ENCODE results near the gene CCND3.
"Not testable (repeated sequence)": the region's sequence is repeated elsewhere in the genome, so short reads cannot be mapped to it uniquely, and the experiment has no call there.

Gene CCND3

DNA sequence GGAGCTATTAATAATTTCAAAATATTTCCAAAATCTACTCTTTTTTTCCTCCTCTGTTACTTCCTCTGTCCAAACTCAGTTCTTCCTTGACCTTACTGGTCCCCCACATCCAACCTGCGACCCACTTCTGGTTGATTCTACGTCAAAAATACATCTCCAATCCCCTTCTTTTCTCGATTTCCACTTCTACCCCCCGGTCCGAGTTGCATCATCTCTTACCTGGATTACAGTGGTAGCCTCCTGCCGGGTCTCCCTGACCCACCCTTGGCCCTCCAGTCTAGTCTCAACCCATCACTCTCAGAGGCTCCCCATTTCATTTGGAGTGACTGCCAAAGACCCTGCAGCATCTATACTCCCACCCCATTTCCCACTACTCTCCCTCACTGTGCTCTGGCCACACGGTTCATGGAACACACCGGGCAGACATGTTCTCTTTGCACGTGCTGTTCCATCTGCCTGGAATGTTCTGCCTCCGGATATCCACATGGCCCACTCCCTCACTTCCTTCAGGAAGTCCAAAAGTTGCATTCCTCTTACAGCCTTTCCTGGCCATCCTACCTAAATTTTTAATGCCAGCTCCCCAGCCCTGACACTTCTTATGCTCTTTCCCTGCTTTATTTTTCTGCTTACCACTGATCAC is 6.1 kb upstream of the CCND3 start:
- no peak for DNase-seq

DNA sequence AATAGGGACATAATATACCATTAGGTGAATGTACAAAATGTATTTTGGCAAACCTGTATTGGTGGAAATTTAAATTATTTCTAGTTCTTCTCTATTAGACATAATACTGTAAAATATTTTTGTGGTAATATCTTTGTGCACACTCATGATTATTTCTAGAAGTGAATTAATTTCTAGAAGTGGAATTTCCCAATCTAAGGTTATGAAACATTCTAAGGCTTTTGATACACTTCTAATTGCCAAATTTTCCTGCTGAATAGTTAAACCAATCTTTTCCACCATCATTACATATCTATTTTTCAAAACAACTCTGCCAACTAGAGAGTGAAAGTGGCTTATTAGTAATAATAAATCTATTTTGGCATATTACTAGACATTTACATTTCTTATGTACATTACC is 1.8 kb upstream of the CCND3 start:
- no peak for DNase-seq

DNA sequence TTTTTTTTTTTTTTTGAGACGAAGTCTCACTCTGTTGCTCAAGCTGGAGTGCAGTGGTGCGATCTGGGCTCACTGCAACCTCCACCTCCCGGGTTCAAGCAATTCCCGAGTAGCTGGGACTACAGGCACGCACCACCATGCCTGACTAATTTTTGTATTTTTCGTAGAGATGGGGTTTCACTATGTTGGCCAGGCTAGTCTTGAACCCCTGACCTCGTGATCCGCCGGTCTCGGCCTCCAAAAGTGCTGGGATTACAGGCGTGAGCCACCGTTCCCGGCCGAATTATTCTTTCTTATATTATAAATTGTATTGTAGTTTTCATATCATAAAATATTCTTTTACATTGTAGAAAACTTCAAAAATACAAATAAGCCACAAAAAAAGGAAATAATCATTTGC is 1.3 kb upstream of the CCND3 start:
- not testable (repeated sequence) for DNase-seq

DNA sequence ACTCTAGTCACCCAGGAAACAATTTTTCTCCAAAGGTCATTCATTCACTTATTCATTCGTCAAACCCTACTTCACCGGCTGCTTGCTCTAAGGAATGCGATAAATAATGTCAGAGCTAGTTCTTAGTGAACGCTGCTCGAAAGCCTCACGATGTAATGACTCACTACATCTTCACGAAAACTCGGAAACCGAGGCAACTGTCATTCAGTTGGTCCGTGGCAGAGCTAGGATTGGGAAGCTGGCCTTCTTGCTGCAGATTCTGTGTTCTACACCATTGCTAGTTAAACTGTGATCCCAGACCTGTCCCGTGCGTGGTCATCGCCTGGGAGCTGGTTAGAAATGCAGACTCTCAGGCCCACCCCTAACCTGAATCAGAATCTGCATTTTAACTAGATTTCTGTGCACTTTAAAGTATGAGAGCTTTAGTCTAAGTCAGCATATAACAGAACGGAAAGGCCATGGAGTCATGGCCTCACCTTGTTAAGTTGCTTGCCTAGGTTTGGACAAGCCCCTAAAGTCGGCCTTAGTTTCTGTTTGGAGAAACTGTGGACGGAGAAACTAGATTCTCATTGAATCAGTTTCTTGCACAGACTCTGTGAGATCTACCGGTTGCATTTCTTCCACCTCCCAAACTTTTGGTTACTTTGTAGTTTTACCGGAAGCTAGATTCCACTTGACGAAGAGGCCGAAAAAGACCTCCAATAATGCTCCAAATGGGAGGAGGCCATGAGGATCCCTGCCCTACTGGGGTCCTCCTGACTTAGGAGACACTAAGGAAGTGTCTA is 651 bp upstream of the CCND3 start:
- DNase-seq: no peak

DNA sequence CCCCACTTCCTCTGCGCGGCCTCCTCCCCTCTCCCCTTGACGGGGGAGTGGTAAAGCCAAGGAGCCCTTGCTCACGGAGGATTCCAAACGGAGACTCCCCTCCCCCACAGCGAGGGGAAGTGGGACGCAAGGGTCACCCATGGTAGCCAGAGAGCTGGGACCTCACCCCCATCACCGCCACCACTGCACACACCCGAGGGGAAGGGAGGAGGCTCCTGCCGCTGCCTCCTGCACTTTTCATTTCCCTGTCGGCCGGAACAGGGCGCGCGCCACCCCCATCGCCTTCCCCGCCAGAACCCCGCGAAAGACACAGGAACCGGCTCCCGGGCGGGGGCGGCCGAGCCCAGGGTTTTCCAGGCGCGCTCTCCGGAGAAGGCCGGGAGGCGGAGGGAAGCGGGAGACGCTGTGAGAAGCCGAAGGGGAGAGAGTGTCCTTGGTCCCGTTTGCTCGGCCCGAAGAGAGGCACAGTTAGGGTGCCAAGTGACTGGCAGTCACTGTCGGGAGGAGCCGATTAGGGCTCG is 789 bp downstream of the CCND3 start:
- DNase-seq: peak; percentile 68

DNA sequence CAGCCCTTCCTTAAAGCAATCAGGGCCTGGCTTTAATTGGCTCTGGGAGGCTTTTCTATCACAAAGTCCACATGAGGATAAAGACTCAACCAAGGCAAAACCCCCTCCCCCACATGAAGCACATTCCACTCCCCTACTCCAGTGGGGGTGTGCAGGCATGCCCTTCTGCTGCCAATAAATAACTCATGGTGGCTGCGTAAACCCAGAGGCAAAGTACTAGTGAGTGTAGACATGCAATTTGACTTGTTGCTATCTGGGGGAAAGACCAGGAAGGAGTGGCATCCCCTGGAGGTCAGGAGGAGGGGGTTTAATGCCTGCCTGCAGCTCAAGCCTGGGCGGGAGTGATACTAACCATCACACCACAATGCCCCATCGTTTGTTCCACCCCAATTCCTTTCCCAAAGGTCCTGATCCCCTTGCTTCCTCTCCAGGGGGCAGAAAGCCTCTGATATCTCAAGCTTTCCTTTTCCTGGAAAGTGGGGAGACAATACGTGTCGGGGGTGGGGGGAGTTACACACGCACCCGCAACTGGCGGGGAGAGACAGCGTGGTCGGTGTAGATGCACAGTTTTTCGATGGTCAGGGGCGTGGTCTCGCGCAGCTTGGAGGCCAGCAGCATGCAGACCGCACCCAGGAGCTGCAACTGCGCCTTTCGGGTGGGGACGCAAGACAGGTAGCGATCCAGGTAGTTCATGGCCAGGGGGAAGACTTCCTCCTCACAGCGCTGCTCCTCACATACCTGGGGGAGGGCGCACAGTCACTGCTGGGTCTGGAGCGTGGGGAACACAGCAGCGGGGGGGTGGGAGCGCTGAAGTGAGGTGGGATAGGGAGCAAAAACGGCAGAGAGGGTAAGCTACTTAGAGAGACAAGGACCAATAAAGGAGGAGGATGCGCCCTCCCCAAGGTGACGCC is 1.5 kb downstream of the CCND3 start:
- peak; percentile 68 for DNase-seq

DNA sequence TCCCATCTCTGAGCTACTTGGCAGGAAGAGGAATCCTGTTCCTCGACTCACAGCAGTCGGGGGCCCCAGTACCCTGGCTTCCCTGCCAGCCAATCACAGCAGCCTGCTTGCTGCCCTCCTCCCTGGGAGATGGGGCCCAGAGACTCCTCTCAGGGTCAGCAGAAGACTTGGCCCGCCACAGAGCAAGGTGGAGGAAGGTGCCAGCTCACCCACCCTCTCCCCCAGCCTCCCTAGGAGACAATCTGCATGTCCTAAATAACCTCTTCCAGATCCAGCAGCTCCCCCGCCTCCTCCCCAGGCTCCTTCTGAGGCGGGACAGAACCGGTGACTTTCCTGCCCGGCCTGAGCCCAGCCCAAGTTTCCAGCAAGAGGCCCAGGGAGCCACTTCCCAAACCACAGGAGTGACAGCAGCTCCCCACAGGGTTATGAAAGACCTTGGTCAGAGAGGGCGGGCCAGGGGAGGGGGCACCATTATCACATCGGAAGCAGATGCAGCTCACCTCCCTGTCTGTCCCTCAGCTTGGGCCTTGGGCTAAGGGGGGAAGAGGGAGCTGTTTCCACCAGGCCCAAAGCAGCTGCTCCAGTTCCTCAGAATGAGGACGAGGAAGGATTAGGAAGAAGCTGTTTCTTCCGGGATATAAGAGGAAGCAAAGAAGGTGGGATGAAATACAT is 2.3 kb downstream of the CCND3 start:
- peak; percentile 61 for DNase-seq

DNA sequence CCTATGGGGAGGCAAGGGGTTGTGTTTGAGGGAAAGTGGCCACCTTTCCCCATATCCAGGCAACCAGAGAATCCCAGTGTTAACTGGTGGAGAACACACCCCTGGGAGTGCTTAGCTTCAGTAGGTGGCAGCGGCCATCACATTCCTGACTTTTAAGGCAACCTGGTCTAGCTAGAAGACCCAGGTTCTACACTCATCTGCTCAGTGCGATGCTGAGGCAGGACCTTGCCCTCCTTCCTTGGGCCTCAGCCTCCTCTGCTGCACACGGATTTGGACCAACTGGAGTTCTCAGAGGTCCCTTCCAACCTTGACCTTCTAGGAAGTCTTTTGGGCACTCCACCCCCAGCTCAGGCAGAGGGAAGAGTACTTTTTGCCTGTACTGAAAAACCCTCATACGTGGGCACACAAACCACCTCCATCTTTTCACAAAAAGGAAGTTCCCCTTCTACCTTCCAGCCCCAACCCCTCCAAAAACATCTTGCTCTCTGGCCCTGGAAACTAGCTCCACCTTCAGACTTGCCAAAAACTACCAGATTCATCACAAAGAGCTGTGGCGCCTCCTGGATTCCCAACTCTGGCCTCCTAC is 2.9 kb downstream of the CCND3 start:
- no peak for DNase-seq

DNA sequence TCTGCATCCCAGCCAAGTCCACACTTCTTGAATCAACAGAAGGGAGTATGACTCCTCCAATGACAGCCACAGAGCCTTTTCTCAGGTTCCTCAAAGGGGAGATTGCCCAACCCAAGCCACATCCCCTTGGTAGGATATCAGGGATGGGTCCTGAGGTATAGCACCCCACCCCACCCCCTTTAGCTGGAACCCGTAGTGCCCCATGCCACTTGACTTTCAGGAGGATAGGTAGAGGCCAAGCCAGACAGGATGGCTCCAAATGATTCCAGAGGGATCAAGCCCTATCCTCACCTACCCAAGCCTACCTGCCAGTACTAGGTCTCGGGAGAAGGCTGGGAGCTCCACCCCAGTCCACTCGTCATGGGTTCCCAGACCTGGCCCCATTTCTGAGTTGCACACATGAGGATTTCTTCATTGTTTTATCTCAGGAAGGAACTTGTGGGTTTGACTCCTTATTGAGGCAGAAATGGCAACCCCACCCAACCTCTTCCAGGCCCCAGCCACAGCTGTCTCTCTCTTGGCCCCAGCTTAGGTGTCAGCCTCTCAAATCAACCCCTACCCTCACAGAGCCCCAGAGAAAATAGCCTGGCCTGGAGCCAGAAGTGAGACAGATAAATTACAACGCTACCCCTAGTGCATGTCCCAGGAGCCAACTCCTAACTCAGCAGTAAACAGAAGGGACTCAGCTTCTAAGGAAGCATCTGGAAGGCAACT is 3.6 kb downstream of the CCND3 start:
- no peak for DNase-seq

DNA sequence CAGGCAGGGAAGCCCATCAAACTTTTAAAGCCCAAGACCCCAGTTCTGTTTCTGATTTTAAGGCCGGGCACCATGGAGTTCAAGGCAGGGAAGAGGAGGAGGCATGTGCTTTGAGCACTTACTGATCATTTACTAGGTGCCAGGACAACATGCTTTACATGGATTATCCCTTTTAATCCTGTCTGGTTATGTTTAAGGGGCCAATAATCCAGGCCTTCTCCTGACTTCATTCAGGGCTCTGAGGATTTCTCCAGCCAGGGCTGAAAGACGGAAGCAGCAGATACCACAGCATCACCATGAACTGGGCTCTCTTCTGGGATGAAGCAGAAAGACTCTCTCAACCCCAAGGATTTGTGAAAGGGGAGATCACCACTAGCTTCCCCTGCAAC is 4.1 kb downstream of the CCND3 start:
- DNase-seq: no peak

DNA sequence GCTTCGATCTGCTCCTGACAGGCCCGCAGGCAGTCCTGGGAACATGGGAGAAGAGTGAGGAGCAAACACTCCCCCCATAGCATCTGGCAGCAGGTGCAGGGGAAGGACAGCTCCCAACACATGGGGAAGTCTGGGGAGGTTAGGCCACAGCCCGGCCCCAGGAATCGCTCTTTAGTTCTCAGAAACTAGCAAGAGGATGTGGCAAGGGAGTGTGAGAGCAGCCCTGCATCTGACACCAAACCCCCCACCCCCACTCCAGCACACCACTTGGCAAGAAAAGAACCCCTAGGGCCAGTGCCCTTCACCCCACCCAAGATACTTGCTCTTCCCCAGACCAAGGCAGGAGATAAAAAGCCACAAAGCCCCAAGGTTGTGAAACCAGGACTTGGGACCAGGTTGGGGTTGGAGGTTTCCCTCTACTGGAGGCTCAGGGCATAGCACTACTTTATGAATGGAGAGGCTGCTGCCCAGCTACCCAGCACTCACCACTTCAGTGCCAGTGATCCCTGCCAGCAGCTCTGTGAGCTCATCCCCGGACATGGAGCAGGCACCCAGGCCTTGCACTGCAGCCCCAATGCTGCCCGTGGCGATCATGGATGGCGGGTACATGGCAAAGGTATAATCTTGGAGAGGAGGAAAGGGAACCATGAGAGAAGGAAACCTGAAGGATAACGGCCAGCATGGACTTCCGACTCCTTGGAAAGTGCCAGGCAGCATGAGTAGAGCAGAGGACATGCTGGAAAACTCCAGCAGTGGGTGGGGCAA is 5.4 kb downstream of the CCND3 start:
- peak; percentile 75 for DNase-seq

DNA sequence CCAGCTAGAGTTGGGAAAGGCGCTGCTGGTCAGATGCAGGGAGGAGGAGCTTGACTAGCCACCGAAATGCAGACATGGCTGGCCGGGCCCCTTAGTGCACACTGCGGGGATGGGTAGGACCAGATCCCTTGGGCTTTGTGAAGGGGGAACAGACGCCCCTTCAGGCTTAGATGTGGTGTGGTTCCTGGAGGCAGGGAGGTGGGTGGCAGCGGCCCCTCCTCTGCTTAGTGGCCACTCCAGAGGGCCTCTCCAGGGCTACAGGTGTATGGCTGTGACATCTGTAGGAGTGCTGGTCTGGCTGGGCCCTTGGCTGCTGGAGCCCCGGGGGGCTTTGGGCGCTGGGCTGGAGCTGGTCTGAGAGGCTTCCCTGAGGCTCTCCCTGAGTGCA is 5.9 kb downstream of the CCND3 start:
- no peak for DNase-seq

DNA sequence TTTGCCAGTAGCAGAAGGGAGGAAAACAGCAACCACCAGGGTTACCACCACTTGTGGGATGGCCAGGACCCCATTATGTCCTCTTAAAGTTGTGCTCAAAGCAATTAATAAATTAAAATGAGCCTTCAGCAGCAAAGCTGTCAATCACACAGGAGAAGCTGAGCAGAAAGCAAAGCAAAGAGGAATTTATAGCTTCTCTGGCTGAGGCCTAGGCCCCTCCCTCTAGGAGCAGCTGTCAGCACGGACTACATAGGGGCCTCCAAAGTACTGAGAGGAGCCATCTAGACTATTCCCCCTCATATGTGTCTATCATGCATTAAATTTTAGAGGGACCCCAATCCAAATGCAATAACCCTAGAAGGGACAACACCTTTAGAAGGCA is 6.4 kb downstream of the CCND3 start:
- no peak for DNase-seq

DNA sequence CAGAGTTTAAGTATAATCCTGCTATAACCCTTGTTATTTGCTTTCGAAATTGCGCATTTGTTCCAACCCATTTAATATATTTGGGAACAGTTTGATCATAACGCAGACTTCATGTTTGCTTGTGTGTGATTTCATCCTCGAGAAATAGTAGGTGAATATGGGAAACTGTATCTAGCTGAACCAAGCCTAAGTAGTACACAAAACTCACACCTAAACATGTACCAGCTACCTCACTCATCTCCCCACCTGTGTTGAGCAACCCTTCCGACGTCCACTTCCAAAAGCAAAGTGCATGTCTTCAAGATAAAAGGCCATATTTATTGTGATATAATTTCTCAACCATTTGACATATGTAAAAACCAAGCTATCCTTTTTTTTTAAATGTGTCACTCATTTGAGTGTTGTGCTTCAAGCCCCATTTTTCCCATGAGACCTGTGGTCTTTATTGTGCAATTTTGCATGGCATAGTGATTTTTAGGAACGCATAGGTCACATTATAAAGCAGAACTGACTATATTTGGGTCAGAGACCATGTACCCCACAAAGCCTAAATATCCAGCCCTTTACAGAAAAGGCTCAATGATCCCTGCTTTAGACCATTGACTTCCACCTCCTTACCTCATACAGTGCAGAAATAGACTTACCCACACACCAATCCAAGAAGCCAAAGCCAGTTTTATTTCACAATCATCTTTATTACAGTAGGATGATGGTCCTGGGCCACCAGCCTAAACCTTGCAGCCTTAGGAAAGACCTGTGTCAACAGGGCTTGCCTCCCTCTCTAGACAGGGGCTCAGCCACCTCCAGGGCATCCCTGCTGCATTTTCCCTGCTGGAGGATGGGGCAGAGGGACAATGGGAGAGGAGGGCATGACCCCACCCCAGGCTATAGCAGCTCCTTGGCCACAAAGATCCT is 7.1 kb downstream of the CCND3 start:
- no peak for DNase-seq

DNA sequence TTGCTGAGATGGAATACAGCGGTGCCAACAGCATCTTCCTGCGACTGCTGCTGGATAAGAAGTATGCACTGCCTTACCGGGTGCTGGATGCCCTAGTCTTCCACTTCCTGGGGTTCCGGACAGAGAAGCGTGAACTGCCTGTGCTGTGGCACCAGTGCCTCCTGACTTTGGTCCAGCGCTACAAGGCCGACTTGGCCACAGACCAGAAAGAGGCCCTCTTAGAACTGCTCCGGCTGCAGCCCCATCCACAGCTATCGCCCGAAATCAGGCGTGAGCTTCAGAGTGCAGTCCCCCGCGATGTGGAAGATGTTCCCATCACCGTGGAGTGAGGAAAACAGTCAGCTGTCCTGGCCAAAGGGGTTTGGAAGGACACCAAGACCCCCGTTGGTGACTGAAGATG is 9.2 kb downstream of the CCND3 start:
- DNase-seq: no peak

DNA sequence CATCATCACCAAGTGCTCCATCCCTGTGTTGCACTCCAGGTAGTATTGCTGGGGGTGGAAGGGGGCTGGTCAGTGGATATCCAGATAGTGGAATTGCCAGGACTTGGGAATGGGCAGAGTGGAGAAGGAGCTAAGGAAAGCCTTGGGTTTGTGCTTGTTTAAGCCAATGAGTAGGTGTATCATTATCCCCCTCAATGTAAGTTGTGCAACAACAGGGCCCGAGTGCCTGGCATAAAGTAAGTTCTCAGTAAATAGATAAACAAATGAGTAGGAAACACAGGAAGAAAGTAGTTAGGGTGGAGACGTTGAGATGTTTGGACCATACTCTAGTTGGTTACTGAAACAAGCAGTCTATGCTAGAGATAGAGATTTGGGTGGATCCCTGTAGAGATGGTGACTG is 9.8 kb downstream of the CCND3 start:
- DNase-seq: no peak

DNA sequence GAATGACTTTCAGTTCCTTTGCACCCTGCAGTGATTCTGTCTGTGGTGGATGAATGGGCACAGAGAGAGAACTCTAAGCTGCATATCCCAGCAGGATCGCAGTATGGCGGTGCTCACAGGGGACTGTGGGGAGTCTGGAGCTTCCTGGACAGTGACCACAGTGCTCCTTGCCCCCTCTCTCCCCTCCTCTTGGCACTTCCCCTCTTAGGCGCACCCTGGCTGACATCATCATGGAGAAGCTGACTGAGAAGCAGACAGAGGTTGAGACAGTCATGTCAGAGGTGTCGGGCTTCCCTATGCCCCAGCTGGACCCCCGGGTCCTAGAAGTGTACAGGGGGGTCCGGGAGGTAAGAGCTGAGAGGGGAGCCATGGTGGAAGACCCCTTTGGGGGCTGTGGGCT is 11.7 kb downstream of the CCND3 start:
- no peak for DNase-seq

DNA sequence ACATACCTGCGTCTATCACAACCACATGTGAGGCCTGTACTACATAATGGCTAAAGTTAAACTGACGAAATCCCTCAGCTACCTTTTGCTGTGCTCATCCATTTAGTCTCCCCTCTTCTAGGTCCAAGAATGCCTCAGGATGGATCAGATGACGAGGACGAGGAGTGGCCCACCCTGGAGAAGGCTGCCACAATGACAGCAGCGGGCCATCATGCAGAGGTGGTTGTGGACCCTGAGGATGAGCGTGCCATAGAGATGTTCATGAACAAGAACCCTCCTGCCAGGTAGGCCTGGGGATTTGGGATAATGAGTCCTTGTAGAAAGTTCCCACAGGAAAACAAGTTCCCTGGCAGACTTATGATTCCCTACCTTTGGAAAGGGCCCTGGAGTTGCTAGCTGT is 14.4 kb downstream of the CCND3 start:
- no peak for DNase-seq

DNA sequence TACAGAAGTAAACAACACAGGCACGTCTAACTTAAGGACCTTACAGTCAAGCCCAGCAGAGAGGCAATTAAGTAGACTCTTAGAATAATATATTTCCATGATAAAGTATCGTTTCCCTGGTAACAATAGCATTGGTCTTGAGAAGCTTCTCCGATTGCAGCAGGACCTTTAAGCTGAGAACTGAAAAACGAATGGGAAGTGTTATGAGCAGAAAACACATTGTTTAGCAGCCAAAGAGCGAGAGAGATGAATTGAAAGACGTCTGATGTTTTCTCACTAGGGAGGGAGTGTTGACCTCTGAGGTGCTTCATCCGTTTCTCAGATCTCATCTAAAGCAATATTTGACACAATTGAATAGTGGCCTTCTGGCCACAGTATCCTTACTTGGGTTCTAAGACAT is 19.5 kb downstream of the CCND3 start:
- no peak for DNase-seq

DNA sequence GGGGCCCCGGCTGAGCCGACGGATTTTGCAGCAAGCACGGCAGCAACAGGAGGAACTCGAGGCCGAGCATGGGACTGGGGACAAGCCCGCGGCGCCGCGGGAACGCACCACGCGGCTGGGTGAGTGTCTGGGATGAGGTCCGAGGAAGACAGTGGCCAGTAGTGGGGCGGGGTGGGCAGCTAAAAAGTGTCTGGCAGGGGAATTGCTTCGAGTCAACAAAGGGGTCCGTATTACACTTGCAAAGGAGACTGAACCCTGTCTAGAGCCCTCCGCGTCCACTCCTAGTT is 20.0 kb downstream of the CCND3 start:
- DNase-seq: no peak

Data from activated CD4-positive, alpha-beta T cell treated with anti-CD3 and anti-CD28 coated beads for 48 hours (primary cell).